ENCODE results near the gene U2AF2. TPM values are rescaled to one million over a fixed set of nuclear protein-coding genes. Genes with fewer than 3 reads are reported as not detected.

Gene U2AF2
- total and polyA plus RNA-seq, 2 experiments from 2014 or later, result 22.4 to 150 TPM

GRCh38 chr19:55692681-55693081 is 37.8 kb downstream of the U2AF2 start:
- TF ChIP-seq EZH2phosphoT487 (IDR thresholded peaks at IDR 0.05; ENCODE audit: insufficient read depth, low read depth) (no peak), EZH2 (IDR thresholded peaks at IDR 0.05; ENCODE audit: insufficient read depth, poor library complexity, severe bottlenecking) (no peak)
- Histone ChIP-seq H3K27me3 (replicated peaks; ENCODE audit: insufficient read depth) (no peaks in the 10 kb centered on the region), H3K36me3 (ENCODE audit: low read depth) (peaks cover 3% of the 10 kb centered on the region; the same call in 1 of the 2 replicates), H3K9me3 (ENCODE audit: low read depth) (no peaks in the 10 kb centered on the region), H4K20me1 (ENCODE audit: insufficient read depth) (no peaks in the 10 kb centered on the region), H3K9ac (no peak overlapping the region), H2AFZ (no peak overlapping the region), H3F3A (ENCODE audit: insufficient read depth) (no peaks in the 10 kb centered on the region), H3K4me2 (ENCODE audit: unreplicated experiment) (no peak overlapping the region), H3K9me2 (ENCODE audit: insufficient read depth) (no peaks in the 10 kb centered on the region), H3K4me3 (no peak overlapping the region), H3K27ac (no peak overlapping the region), H3K4me1 (ENCODE audit: insufficient read depth) (no peaks in the 10 kb centered on the region), H3K79me2 (ENCODE audit: insufficient read depth) (peaks cover 7% of the 10 kb centered on the region)
- in situ Hi-C loops (cut with MboI), result no loop called here
- DNase-seq, result no peak
- 84 to 89% methylated on average over 9 to 19 of the region's 19 CpGs for WGBS, 2 experiments (ENCODE audit: low coverage in 1 of 2, low lambda C conversion rate in 2 of 2, missing lambda C conversion rate in 2 of 2)

- 94 to 95% methylated on average over 20 of the region's 20 CpGs for WGBS, 2 experiments (ENCODE audit: low coverage in 1 of 2, low lambda C conversion rate in 2 of 2, missing lambda C conversion rate in 2 of 2)
- Histone ChIP-seq H3K9ac (no peak overlapping the region), H3K9me2 (ENCODE audit: insufficient read depth) (no peaks in the 10 kb centered on the region), H3K4me1 (ENCODE audit: insufficient read depth) (no peaks in the 10 kb centered on the region), H4K20me1 (ENCODE audit: insufficient read depth) (no peaks in the 10 kb centered on the region), H2AFZ (no peak overlapping the region), H3F3A (ENCODE audit: insufficient read depth) (no peaks in the 10 kb centered on the region), H3K4me3 (no peak overlapping the region), H3K79me2 (ENCODE audit: insufficient read depth) (no peaks in the 10 kb centered on the region), H3K9me3 (ENCODE audit: low read depth) (no peaks in the 10 kb centered on the region), H3K4me2 (ENCODE audit: unreplicated experiment) (no peak overlapping the region), H3K27ac (no peak overlapping the region), H3K36me3 (ENCODE audit: low read depth) (peaks cover 3% of the 10 kb centered on the region; the same call in 1 of the 2 replicates), H3K27me3 (replicated peaks; ENCODE audit: insufficient read depth) (no peaks in the 10 kb centered on the region)
- no peak for TF ChIP-seq EZH2 (IDR thresholded peaks at IDR 0.05; ENCODE audit: insufficient read depth, poor library complexity, severe bottlenecking)
- no peak for DNase-seq
- in situ Hi-C loops (cut with MboI), result no loop called here
Measured at GRCh38 chr19:55693336-55693974, 38.6 kb downstream of the U2AF2 start.

- TF ChIP-seq EZH2phosphoT487 (IDR thresholded peaks at IDR 0.05; ENCODE audit: insufficient read depth, low read depth) (no peak), EZH2 (IDR thresholded peaks at IDR 0.05; ENCODE audit: insufficient read depth, poor library complexity, severe bottlenecking) (no peak)
- Histone ChIP-seq H3K9me3 (ENCODE audit: low read depth) (no peaks in the 10 kb centered on the region), H4K20me1 (ENCODE audit: insufficient read depth) (no peaks in the 10 kb centered on the region), H3K4me1 (ENCODE audit: insufficient read depth) (no peaks in the 10 kb centered on the region), H3K9me2 (ENCODE audit: insufficient read depth) (no peaks in the 10 kb centered on the region), H3K27me3 (replicated peaks; ENCODE audit: insufficient read depth) (no peaks in the 10 kb centered on the region), H3K27ac (no peak overlapping the region), H3K9ac (no peak overlapping the region), H2AFZ (no peak overlapping the region), H3K36me3 (ENCODE audit: low read depth) (peaks cover 3% of the 10 kb centered on the region; the same call in 1 of the 2 replicates), H3K4me3 (no peak overlapping the region), H3K4me2 (ENCODE audit: unreplicated experiment) (no peak overlapping the region), H3F3A (ENCODE audit: insufficient read depth) (no peaks in the 10 kb centered on the region), H3K79me2 (ENCODE audit: insufficient read depth) (no peaks in the 10 kb centered on the region)
- in situ Hi-C loops (cut with MboI), result no loop called here
- no peak for DNase-seq
- WGBS, 2 experiments (ENCODE audit: low coverage in 1 of 2, low lambda C conversion rate in 2 of 2, missing lambda C conversion rate in 2 of 2), result 87 to 88% methylated on average over 13 to 14 of the region's 15 CpGs
Measured at GRCh38 chr19:55694241-55694655, 39.4 kb downstream of the U2AF2 start.

- WGBS, 2 experiments (ENCODE audit: low coverage in 1 of 2, low lambda C conversion rate in 2 of 2, missing lambda C conversion rate in 2 of 2), result 87 to 90% methylated on average over 25 to 26 of the region's 37 CpGs
- H3F3A ChIP-seq (ENCODE audit: insufficient read depth), result no peaks in the 10 kb centered on the region
- H3K4me3 ChIP-seq, result no peak overlapping the region
- TF ChIP-seq EZH2phosphoT487 (IDR thresholded peaks at IDR 0.05; ENCODE audit: insufficient read depth, low read depth) (no peak), EZH2 (IDR thresholded peaks at IDR 0.05; ENCODE audit: insufficient read depth, poor library complexity, severe bottlenecking) (no peak)
- H3K36me3 ChIP-seq (ENCODE audit: low read depth), result peaks cover 3% of the 10 kb centered on the region; the same call in 1 of the 2 replicates
- no peak overlapping the region for H2AFZ ChIP-seq
- in situ Hi-C loops (cut with MboI), result no loop called here
- no peaks in the 10 kb centered on the region for H3K79me2 ChIP-seq (ENCODE audit: insufficient read depth)
- no peaks in the 10 kb centered on the region for H3K4me1 ChIP-seq (ENCODE audit: insufficient read depth)
- no peaks in the 10 kb centered on the region for H4K20me1 ChIP-seq (ENCODE audit: insufficient read depth)
- H3K4me2 ChIP-seq (ENCODE audit: unreplicated experiment), result no peak overlapping the region
- H3K9me3 ChIP-seq (ENCODE audit: low read depth), result no peaks in the 10 kb centered on the region
- no peak overlapping the region for H3K27ac ChIP-seq
- H3K9ac ChIP-seq, result no peak overlapping the region
- H3K9me2 ChIP-seq (ENCODE audit: insufficient read depth), result no peaks in the 10 kb centered on the region
- no peak for DNase-seq
- H3K27me3 ChIP-seq (replicated peaks; ENCODE audit: insufficient read depth), result no peaks in the 10 kb centered on the region
Measured at GRCh38 chr19:55694656-55695491, 40.0 kb downstream of the U2AF2 start.

All from GM23248 (cell line).